EH (cell line): ENCODE data around the gene SRGN.
A peak's percentile ranks its signal among the peaks of the same experiment; 100 is the strongest.

Source experiments
- DNase-seq: peaks from one replicate; pipeline ENCODE4 v3.0.0-alpha.2; 2015; ENCODE audit warnings: low read depth

The SRGN gene

GRCh38 chr10:69061305-69062161 lies 26.4 kb upstream of the SRGN start:
- DNase-seq: peak; percentile 99

- DNase-seq: no peak
These were observed 25.0 kb upstream of the SRGN start for GRCh38 chr10:69062901-69063300.

DNA sequence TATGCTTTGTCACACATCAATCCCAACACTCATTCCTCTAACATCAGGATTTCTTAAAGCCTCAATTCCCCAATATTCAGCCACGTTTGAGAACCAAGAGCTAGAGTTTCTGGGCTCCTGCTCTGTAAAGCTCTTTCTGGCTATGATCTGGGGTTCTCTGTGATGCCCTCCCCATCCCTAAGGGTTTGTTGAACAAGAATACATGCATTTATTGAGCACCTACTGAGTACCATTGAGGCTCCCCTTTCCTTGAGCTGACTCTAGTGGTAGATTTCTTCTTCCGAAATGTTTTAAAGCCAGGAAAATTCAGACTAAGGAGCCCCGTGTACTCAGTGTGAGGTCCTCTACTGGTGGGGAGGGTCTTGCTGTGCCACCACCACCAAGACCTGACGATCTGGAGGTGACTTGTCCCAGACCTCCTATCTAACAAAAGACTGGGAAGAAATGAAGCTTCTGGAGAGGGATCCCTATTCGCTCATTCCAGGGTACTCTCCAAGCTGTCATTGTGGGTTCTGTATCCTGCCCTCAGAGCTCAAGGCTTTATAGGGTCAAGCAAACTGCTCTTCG lies 23.1 kb upstream of the SRGN start:
- DNase-seq: no peak

DNA sequence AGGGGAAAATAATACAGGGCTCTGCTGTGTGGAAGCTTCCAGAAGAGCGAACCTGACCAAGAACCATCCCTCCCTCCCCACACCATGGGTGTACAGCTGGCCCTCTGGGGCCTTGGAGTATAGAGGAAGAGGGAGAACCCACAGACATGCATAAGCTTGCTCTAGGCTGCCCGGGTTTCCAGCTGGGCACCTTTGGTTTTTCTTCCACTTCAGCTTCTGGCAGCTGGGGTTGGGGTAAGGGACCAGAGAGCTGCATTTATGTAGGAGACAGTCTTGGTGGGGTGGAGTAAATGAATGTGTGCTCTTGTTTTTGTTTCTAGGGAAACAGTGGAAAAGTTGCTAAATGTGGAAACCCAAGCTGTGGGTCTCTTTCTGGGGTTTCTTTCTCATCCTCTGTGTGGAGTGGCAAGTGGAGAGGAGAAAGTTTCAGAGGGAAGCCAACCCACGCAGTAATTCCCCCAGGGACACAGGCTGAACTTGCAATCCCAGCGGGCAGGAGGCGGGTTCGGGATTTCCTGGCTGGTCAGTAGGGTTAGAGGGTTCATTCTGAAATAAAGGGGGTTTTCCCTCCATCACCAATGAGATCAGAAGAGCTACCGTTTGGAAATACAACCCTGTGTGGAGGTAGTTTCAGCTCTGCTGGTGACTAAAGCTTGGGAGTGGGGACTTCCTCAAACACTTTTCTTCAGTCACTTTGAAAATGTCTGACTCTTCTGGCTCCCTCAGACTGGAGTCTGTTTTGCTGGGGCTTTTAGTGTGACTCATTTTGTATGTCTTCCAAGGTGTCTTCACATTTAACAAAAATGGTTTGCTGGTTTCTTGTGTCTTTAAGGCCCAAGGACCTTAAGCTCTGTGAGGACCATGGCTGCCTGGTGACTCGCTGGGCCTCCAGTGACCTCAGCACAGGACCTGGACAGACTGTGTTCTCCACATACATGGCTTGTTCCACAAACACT lies 22.2 kb upstream of the SRGN start:
- peak; percentile 71 for DNase-seq

DNA sequence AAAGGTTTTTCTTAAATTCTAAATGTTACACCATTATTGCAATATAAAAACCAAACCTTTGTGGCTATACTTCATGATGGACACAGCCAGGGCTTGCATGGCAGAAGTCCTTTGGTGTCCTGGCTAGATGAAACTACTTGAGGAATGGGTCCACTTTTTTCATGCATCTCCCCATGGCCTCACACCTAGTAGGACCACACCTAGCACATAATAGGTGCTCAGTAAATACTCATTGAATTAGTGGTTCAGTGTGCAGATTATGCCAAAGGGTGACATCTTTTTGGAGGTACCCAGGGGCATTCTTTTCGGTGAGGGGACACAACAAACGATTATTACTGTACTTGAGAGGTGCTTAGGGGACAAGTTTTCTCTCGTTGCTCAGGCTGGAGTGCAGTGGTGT lies 20.7 kb upstream of the SRGN start:
- no peak for DNase-seq

DNA sequence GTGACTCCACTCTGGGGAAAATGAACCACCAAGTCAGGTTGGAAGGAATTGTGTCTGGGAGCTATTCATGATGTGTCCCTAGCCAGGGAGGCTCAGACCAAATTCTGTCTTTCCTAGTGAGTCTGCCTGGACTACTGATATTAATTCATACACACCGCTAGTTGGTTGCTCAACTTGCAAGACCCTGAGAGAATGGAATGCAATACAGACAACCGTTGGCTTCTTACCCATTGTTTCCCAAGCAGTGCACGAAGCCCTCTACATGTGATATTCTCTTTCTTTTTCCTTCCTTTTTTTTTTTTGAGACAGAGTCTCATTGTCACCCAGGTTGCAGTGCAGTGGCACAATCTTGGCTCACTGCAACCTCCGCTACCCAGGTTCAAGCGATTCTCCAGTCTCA lies 19.4 kb upstream of the SRGN start:
- DNase-seq: no peak

DNA sequence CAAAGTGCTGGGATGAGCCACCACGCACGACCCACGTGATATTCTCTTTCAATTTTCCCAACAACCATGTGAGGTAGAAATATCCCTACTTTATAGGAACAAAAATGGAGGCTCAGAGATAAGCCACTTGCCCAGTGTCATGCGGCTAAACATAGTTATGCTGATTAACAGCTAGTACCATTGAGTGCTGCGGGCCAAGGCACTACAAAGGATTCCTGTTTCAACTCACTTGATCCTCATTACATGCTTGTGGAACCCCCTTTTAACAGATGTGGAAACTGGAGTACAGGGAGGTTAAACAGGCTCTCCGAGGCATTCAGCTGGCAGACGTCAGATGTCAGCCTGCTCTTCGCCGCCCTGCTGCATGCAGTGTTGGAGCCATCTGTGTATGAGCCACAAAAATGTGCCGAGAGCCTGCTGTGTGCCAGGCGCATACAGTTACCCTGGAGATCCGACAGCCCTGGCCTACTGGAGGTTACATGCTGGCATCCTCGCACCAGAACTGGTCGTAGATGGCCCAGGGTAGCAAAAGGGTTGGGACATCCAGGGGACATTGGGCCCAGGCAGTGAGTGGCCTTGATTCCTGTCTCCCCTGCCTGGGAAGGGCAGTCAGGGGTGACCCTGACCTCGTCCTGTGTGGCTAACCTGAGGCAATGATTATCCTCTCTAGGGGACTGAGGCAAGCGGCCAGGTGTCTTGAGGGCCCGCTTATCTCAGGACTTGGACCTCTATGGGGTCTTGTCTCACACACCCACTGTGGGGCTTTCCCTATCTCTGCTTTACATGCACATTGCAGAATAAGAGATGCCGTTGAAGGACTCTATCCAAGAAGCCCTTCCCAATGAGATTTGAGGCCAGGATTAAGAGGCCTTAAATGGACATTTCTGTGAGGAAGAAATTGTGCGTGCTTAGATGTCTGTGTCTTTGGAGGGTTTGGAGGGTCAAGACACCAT lies 18.5 kb upstream of the SRGN start:
- DNase-seq: peak; percentile 45

- no peak for DNase-seq
These were observed 17.0 kb upstream of the SRGN start for GRCh38 chr10:69070951-69071350.

DNA sequence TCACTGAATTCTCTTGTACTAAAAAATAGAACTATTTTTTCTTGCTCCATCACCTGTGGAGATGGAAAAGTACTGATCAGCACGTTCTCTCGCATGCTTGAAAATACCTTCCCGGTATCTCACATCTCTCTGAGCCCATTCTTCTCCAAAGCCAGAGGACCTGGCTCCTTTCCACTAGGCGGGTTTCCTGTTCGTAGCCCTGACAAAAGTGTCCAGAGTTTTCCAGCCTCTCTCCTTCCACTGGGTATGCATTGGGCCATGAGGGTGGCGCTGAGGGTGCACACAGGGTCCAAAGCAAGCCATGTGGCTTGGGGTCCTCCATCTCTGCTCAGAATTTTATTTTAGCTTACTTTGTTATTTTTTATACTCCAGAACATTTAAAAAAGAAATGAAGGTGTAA lies 16.3 kb upstream of the SRGN start:
- DNase-seq: no peak

- no peak for DNase-seq
These were observed 14.9 kb upstream of the SRGN start for GRCh38 chr10:69073026-69073425.

DNA sequence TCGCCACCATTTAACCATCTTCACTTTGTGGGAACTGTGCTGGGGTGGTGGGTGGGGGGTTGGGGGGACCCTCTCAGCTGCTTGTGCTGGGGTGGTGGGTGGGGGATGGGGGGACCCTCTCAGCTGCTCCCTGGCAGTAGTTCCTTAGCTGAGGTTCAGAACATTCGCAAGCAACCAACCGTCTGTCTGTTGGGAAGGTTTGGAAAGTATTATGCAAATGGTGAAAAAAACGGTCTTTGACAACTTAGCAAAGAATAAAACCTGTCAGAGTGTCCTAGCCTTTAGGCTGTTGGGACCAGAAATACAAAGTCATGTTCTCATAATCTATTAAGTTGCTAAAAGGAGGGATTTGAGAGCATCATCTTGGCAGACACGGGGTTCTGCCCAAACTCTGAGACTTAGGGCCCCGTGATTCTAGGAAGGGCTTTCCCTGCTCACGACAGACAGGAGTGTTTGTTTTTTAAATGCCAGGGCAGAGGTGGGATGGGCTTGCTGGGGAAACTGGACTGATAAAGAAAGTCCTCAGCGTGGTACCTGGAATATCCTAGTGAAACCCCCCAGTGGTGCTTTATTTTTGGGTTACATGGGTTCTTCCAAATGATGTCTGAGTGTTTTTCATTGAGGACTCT lies 14.1 kb upstream of the SRGN start:
- no peak for DNase-seq

GRCh38 chr10:69074532-69074931 lies 13.4 kb upstream of the SRGN start:
- DNase-seq: no peak

DNA sequence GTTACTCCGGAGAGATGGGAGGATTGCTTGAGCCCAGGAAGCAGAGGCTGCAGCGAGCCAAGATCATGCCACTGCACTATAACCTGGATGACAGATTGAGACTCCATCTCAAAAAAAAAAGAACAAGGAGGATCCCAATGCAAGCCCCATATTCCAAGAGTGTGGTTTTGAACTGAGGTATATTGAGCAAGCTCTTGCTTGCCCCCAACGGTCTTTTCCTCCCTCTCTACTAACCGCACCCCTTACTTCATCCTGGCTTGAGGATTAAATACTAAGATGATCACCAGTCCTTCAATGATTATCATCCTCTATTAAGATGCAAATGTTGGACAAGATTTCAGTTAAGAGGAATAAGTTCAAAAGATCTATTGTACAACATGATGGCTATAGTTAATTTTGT lies 12.5 kb upstream of the SRGN start:
- no peak for DNase-seq

DNA sequence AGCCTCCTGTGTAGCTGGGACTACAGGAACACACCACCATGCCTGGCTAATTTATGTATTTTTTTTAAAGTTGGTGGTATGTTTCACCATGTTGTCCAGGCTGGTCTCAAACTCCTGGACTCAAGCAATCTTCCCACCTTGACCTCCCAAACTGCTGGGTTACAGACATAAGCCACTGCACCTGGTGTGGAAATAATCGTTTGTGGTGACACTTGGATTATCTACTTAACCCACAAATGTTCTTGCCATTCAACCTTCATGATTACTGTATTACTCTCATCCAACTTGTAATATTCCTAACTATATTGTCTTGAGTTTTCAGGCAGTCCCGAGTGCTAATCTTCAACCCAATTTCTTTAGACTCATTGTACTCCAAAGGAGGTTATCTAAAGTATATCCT lies 9.6 kb upstream of the SRGN start:
- DNase-seq: no peak

DNA sequence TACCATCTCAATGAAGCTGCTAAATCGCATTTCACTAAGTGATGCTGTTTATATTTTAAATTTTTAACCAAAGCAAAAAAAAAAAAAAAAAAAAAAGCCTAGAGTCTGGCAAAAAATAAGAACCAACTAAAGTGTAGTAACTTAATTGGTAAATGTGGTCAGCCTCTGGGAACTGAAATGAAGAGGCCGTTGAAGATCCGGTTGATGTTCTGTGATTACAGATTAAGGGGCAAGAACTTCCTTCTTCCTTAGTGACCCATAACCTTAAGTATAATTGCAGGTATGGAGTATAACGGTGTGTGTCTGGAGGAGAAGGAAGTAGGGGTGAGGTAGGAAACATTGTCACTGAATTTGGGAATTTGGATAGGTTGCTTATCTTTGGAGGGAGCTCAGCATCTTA lies 7.7 kb upstream of the SRGN start:
- no peak for DNase-seq

- peak; percentile 17 for DNase-seq
These were observed 1.8 kb upstream of the SRGN start for GRCh38 chr10:69086001-69086509.

DNA sequence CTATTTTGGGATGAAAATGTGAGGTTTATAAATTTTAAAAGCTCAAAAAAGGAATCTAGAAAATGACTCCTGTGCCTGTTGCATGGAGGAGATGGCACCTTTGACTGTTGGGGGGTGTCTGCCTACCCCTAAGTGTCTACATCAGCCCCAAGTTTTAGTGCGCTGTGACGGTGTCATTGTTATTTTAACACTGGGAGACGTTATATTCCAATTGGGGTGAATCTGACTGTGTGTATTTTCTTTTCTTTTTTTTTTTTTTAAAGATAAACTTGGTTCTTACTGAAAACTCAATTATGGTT lies 517 bp downstream of the SRGN start:
- DNase-seq: no peak

- peak; percentile 76 for DNase-seq
These were observed 1.0 kb downstream of the SRGN start for GRCh38 chr10:69088801-69089501.

GRCh38 chr10:69089638-69090599 lies 2.0 kb downstream of the SRGN start:
- DNase-seq: peak; percentile 61
